Activated gamma-delta T cell treated with anti-CD3 and anti-CD28 coated beads, Interleukin-2, amount 50 U/mL, for 16 hours (primary cell): ENCODE data around the gene WFIKKN2.

ENCODE experiments used
- DNase-seq: peaks from one replicate; pipeline ENCODE4 v3.0.0-alpha.2; 2020; ENCODE audit warnings: low read depth

The WFIKKN2 gene

GRCh38 chr17:50834429-50835300 is 721 bp upstream of the WFIKKN2 start:
- no peak for DNase-seq

- no peak for DNase-seq
Observed at GRCh38 chr17:50836826-50837225, 1.4 kb downstream of the WFIKKN2 start.

DNA sequence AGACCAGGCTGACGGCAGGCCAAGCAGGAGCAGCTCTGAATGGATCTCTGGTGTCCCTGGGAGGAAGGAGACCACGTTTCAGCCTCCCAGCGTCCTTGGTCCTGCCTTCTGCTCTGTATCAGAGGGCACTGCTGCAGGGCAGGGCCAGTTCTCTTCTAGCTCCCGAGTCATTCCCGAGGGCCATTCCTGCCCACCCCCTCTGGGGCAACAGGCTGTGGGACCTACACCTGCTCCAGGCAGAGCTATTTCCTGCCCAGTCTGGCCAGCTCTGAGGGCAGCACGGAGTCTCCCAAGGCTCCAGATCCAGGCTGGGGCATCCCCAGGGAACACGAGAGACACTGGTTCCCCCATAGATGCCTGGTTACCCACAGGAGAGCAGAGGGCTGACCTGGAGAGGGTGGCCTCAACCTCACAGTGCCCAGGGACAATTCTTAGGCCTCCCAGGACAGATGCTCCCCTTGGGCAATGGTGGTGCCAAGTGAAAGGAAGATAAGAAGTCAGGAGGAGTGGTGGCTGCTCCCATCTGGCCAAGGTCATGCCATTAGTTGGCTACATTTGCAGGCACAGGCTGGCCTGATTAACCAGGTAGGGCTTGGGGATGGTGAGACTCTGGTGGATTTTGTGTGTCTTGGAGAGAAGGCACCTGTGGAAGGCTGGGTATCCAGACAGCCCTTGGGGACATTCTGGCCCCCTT is 2.0 kb downstream of the WFIKKN2 start:
- no peak for DNase-seq

DNA sequence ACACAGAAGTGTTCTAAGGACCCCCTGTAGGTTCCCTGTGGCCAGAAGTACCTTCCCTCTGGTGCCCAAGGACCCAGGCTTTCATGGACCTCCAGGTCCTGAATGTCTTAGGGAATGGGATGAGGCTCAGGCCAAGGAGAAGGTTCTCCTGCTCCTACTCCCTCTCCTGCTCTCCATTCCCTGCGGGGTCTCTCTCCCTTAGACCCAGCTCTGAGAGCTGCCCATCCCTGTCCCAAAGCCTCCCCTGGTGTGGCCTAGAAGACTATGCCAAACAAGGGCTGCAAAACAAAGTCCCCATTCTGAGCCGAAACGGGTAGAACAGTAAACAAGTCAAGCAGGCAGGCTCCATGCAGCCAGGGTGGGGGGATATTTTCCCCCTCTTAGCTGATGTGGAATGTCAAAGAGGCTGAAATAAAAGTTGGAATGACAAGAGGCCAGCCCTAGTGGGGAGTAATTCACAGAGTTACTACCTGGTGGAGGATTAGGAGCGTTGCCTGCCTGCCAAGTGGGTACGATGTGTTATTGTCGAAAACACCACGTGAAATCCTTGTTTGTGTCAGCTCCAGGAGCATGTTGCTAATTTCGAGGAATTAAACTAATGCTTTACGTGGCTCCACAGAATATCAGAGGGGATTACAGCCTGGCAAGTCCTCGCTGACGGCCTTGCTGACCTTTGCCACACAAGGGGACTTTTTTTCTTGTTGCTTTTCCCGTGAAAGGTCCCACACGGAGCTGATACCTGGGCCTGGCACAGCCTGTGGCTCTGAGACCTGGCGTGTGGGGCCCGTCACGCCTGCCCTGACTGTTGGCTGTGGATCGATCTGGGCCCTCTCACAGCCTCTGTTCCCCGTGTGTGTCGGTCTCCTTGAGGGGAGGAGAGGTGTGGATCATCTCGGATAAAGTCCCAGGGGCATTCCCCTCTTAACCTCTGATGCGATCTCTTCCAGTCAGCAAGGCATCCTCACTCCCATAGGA is 2.9 kb downstream of the WFIKKN2 start:
- DNase-seq = no peak

GRCh38 chr17:50839591-50840310 is 4.4 kb downstream of the WFIKKN2 start:
- DNase-seq = no peak

DNA sequence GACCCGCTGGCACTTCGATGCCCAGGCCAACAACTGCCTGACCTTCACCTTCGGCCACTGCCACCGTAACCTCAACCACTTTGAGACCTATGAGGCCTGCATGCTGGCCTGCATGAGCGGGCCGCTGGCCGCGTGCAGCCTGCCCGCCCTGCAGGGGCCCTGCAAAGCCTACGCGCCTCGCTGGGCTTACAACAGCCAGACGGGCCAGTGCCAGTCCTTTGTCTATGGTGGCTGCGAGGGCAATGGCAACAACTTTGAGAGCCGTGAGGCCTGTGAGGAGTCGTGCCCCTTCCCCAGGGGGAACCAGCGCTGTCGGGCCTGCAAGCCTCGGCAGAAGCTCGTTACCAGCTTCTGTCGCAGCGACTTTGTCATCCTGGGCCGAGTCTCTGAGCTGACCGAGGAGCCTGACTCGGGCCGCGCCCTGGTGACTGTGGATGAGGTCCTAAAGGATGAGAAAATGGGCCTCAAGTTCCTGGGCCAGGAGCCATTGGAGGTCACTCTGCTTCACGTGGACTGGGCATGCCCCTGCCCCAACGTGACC is 5.0 kb downstream of the WFIKKN2 start:
- no peak for DNase-seq

DNA sequence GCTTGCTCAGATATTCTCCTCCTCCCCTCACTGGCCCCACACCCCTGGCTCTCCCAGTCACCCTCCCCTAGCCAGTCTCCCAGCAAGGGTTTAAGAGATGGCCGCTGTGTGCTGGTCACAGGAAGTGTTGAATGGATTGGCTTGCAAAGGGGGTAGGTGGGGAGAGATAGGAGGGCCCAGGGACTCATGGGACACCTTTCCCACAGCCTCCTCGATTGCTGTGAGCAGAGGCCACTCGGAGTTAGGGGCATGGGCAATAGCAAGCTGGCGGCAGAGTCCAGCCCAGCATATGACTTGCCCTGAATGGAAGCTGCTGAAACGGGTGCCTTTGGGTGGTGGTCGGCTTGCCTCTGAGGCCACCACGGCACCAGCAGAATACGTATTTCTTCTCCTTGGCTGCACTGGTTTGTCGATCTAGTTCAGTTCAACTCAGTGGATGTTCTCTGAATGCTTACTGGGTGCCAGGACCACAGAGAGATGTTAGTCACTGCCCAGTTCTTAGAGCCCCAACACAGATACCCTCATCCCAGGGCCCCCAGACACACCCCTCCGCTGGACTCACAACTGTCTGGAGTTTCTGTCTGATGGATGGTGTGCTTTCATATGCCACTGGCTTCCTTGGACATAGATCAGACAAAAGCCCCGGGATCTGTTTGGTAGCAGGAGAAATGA is 6.0 kb downstream of the WFIKKN2 start:
- DNase-seq = no peak

- DNase-seq = peak; percentile 22
Observed at GRCh38 chr17:50841949-50842354, 6.6 kb downstream of the WFIKKN2 start.

DNA sequence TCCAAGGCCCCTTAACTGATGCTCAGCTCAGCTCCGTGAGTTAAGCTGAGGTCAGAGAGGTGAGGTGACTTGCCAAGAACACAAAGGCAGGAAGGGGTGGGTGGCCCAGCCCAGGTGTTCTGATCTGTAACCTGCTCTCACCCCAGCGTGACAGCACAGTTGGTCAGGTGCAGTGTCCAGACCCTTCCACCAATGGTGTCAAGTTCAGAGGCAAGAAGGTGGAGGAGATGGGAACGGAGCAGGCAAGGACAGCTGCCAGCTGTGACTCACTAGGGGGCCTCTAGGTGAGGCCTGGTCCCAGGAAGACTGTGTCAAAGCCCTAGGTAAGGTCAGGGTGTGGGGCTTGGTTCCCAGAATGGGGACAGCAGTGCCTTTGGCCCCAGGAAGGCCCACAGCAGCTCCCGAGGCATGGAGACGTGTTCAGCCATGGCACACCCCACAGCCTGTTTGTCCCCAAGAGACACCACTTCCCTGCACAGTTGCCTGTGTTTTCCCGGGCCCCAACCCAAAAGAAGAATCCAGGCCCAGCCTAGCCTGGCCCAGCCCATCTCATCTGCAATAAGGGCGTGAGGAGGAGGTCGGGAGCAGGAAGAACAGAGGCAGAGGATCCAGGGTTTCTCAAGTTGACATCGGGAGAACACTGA is 7.2 kb downstream of the WFIKKN2 start:
- no peak for DNase-seq

DNA sequence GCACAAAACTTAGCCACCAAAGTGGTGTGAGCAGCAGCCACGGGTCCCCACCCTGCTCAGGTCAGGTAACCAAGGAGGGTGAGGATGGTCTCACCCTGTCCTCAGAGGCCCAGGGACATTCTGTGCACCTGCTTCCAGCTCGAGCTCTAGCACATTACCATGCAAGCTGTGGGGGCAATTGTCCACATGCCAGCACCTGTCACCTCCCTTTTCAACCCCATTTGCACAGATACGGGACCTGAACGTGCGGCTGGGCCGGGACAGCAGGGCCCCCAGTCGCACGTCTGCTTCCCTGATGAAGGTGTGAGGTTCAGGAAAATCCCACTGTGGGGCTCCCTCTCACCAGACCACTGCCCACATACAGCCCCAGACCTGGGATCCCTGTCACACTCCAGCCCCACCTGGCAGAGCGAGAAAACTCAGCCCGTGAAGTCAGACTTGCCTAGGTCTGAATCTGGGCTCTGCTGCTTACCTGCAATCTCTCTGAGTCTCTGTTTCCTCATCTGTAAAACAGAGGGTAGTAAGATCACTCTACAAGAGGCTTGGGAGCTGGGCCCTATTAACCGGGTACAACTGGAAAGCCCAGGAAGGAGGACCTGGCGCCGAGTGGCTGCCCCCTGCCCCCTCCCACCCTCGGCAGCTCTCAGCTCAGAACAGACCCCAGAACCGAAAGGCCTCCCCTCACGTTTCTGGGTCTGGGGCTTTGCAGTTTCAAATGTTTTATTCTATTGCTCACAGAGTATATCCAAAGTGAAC is 7.9 kb downstream of the WFIKKN2 start:
- no peak for DNase-seq

DNA sequence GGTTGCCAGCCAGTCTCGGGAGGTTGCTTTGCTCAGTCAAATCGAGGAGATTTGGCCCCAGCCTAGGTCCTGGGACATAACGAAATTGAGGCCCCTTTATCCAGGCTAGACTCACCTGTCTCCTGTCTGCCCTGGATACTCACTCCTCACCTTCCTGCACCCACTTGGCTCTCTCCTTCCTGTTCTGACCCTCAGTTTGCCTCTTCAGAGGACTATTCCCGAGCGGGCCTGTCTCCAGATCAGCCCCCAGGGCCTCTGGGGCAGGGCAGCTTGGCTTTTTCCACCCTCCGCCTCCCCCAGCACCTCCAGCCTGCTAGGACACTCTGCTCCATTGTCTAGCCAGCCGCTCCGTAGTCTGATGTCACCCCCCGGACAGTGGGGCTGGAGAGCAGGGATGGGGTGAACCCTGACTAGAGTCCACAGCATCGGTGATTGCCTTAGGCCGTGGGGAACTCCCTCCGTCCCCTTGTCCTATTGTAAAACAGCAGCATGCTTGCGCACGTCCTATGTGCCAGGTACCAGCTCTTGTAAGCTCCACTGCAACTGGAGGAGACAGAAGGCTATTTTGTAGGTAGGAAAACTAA is 8.8 kb downstream of the WFIKKN2 start:
- no peak for DNase-seq

DNA sequence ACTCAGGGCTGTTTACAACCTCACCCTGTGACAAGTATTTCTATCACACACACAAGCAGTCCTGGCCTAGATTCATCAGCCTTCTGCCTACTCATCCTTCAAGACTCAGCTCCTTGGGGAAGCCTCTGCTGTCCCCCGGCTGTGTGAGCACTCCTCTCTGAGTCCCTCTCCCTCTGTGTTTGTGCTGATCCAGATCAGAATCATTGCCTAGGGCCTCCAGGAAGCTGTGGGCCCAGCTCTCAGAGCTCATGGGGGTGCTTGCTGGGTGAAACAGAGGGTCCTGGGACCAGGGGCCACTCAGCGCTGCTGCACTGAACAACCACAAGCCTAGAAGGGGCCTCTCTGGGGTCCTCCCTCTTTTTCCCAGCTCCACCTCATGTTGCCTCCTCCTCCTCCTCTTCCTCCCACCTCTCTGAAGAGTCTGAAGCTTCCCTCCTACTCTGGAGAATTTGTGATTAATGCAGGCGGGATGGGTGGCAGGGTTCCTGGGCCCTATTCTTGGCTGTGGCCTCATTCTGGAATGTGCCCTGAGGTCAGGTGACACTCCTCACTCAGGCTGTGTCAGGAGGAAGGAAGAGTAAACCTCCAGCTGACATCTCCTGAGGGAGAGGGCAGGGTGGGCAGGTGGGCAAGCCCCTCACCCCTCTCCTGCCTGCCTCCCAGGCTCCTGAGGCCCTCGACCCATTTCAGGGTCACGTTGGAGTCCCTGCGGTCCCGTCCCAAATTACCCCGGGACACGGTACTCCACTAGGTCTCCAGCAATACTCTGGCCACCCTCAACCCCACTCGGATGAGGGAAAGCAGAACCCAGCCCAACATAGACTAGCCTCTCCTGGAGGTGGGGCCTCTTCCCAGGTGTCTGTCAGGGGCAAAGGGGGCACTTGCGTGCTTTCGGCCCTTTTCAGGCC is 10.1 kb downstream of the WFIKKN2 start:
- no peak for DNase-seq

DNA sequence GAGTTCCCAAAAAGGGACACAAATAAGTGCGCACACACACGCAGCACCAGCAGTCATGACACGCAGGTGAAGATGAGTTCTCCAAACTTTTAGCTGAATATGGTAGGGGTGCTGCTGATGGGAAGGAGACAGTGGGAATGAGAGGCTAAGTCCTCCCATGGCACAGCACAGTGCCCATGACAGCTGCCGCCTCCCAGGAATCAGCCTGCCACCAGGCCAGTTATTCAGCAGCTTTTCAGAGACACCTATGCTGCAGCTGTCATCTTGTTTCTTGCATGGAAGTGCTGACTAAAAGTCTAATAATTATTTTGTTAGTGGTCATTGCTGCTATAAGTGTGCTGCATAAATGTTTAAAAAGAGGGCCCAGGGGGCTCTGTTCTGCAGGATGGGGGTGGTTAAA is 12.2 kb downstream of the WFIKKN2 start:
- no peak for DNase-seq

GRCh38 chr17:50848039-50848438 is 12.7 kb downstream of the WFIKKN2 start:
- no peak for DNase-seq

DNA sequence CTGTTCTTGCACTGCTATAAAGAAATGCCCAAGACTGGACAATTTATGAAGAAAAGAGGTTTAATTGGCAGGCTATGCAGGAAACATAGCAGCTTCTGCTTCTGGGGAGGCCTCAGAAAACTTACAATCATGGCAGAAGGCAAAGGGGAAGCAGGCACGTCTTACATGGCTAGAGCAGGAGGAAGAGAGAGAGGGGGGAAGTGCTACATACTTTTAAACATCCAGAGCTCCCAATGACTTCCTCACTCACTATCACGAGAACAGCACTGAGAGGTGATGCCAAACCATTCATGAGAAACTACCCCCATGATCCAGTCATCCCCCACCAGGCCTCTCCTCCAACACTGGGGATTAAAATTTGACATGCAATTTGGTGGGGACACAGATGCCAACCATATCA is 13.3 kb downstream of the WFIKKN2 start:
- DNase-seq = no peak

DNA sequence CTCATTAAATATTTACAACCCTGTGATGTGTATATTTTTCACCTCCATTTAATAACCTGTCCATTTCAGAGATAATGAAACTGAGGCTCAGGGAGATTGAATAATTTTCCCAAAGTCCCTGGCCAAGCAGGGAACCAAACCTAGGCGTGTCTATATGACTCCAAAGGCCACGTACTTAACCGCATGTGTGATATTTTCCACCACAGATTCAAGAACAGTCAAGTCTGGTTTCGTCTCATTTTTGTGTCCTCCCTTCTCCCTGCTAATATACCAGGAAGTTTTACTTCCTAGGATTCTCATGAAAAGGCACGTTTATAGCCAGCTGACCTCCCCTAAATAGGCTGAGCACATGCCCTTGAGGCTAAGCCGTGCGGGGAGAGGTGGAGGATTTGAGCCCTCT is 15.3 kb downstream of the WFIKKN2 start:
- DNase-seq = no peak

- DNase-seq = no peak
Observed at GRCh38 chr17:50853015-50853615, 17.7 kb downstream of the WFIKKN2 start.

- DNase-seq = no peak
Observed at GRCh38 chr17:50853781-50854180, 18.4 kb downstream of the WFIKKN2 start.
